Astrocyte (in vitro differentiated cells and primary cell): Measurements from ENCODE around the gene PAX5.

Experiments
- EZH2 ChIP-seq: IDR thresholded peaks from 2 replicates; pipeline ENCODE4 v1.6.1; 2012; ENCODE audit warnings: mild to moderate bottlenecking, low read length, inconsistent platforms; ENCODE audit not compliant: insufficient read depth
- TF ChIP-seq, protein P1 (sequence below): IDR thresholded peaks from 2 replicates; pipeline ENCODE4 v1.5.1; 2011; ENCODE audit warnings: low read depth, mild to moderate bottlenecking, inconsistent platforms, low read length, moderate library complexity; ENCODE audit not compliant: insufficient read depth

DNA sequence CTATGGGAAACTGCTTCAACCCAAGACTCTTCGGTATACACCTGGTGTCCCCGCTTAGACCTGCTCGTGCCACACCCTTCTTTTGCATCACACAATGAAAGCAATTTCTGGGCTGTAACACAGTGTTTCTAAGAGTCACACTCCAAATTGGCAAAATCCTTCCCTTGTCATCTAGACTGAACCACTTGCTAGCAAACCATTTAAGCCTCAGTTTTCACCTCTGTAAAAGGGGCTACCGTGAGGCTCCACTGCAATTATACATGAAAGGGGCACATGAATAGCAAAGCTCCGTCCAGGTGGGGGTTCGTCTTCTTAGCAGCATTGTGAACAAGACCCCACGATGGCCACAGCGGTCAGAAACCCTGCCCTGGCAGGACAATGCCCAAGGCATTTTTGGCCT lies 166.8 kb downstream of the PAX5 start:
- TF ChIP-seq, protein P1, sequence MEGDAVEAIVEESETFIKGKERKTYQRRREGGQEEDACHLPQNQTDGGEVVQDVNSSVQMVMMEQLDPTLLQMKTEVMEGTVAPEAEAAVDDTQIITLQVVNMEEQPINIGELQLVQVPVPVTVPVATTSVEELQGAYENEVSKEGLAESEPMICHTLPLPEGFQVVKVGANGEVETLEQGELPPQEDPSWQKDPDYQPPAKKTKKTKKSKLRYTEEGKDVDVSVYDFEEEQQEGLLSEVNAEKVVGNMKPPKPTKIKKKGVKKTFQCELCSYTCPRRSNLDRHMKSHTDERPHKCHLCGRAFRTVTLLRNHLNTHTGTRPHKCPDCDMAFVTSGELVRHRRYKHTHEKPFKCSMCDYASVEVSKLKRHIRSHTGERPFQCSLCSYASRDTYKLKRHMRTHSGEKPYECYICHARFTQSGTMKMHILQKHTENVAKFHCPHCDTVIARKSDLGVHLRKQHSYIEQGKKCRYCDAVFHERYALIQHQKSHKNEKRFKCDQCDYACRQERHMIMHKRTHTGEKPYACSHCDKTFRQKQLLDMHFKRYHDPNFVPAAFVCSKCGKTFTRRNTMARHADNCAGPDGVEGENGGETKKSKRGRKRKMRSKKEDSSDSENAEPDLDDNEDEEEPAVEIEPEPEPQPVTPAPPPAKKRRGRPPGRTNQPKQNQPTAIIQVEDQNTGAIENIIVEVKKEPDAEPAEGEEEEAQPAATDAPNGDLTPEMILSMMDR = no peak
- no peak for TF ChIP-seq EZH2
